H1 (cell line): ENCODE measurements around the gene GJC2. TPM values are rescaled to one million over a fixed set of nuclear protein-coding genes. Genes with fewer than 3 reads are reported as not detected.

Experiments
- E2F6 ChIP-seq: IDR thresholded peaks from 2 replicates; pipeline ENCODE4 v1.6.1; 2012; ENCODE audit warnings: inconsistent platforms
- TBP ChIP-seq: IDR thresholded peaks from 2 replicates; pipeline ENCODE4 v1.6.1; 2011; ENCODE audit warnings: low read depth, low read length, improper control_type of control experiment
- polyA plus RNA-seq, 7 experiments: library from polyadenylated mRNA; depleted of rRNA in 3 of 7; stranded (reverse) in 5 of 7; unstranded in 2 of 7; fragments of >200 nt in 5 of 7; fragments of 200-250 nt in 2 of 7; gene quantifications; 1 replicate in 5 of 7; 2 replicates in 1 of 7; 4 replicates in 1 of 7; pipeline versions ENCODE4 v1.2.1 to v1.2.3, GENCODE V29; 2011 to 2013; ENCODE audit warnings: missing spikeins in 2 of 7, mixed read lengths in 2 of 7
- total RNA-seq: library from RNA; stranded (reverse); fragmentation: NEBNext Ultra II Directional; extraction: Animal tissue kit (Norgen Biotek cat#: 25700); gene quantifications from 2 replicates; pipeline ENCODE4 v1.2.1, GENCODE V29; 2021

Gene GJC2
- total and polyA plus RNA-seq, 2 of the 8 experiments (the other 6 are each of a cell fraction or from before 2014, with no cell fraction given): 0.17 to 0.54 TPM

GRCh38 chr1:228139931-228140723, 9.6 kb upstream of the GJC2 start, which contains the start of gene GUK1 (continued):
- no peak for TF ChIP-seq E2F6
- peak; percentile 78 for TF ChIP-seq TBP
